Activated naive CD8-positive, alpha-beta T cell treated with anti-CD3 and anti-CD28 coated beads, Interleukin-2, amount 50 U/mL, for 24 hours (primary cell): Measurements from ENCODE around the gene COL11A2.
A peak's percentile ranks its signal among the peaks of the same experiment; 100 is the strongest.

ENCODE experiments used
- ATAC-seq: fragments of 150-1000 bp; cut with Tn5 transposase; one replicate; pipeline ENCODE4 v1.10.0; 2021
- DNase-seq: peaks from one replicate; pipeline ENCODE4 v3.0.0; 2021
- H3K27ac Mint-ChIP-seq: one replicate; pipeline ENCODE4 v1.8.0; 2021; ENCODE audit warnings: mild to moderate bottlenecking, mixed read lengths
- H3K27me3 Mint-ChIP-seq: one replicate; pipeline ENCODE4 v1.8.0; 2021; ENCODE audit warnings: mixed read lengths
- H3K36me3 Mint-ChIP-seq: one replicate; pipeline ENCODE4 v1.8.0; 2021; ENCODE audit warnings: low read depth, mixed read lengths
- H3K4me1 Mint-ChIP-seq: one replicate; pipeline ENCODE4 v1.8.0; 2021; ENCODE audit warnings: mixed read lengths
- H3K4me3 Mint-ChIP-seq: one replicate; pipeline ENCODE4 v1.8.0; 2021; ENCODE audit warnings: mild to moderate bottlenecking, moderate library complexity, mixed read lengths
- H3K9me3 Mint-ChIP-seq: one replicate; pipeline ENCODE4 v1.8.0; 2021; ENCODE audit warnings: mixed read lengths

Gene COL11A2

DNA sequence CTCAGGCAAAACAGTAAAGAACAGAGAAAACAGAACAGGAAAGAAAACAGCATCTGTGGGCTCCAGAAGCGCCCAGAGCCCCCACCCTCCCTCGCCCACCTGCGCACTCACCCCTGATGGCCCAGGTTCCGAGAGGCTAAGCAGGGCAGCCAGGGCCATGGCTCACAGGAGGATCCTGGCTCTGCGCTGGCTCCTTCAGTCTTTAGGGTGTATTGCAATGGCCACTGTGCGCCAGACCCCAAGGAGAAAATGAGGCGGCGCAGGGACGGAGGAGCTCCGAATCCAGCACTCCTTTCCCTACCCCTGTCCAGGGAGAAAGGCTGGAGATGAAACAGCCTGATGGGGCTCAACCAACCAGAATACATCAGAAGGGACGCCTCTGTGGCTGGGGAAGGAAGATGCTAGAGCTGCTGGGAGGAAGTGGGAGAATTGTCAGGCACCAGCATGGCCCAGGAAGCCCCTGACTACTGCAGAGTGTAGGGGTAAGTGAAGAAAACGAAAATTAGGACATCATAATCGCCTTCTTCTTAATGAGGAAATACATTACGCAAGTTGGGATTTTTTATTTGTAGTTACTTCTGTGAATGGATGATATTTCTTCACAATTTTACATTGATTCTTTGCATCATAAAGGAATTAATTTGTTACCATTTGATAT lies 49.0 kb downstream of the COL11A2 start:
- peaks cover 27% of the 10 kb centered on the region for H3K27me3 Mint-ChIP-seq
- no peaks in the 10 kb centered on the region for H3K36me3 Mint-ChIP-seq
- peaks cover 5% of the 10 kb centered on the region for H3K4me1 Mint-ChIP-seq
- no peaks in the 10 kb centered on the region for H3K9me3 Mint-ChIP-seq
- H3K27ac Mint-ChIP-seq, result no peak overlapping the region
- DNase-seq, result no peak
- ATAC-seq, result no peak
- H3K4me3 Mint-ChIP-seq, result no peak overlapping the region

DNA sequence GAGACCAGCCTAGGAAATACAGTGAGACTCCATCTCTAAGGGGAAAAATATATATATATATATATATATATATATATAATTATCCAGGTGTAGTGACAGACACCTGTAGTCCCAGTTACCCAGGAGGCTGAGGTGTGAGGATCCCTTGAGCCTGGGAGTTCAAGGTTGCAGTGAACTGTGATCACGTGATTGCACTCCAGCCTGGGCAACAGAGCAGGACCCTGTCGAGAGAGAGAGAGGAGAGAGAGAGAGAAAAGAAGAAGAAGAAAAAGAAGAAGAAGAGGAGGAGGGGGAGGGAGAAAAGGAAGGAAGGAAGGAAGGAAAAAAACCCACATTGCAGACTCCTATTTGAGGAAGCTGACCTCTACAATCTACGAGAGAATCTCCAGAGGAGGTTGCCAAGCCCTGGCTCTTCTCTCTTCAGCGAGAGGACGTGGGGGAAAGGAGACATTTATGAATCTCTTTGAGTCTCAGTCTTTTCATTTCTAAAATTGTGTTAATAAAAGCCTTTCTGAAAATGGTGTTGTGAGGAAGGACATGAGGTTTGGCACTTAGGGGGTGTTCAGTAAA lies 49.7 kb downstream of the COL11A2 start:
- DNase-seq (no peak), ATAC-seq (no peak)
- Mint-ChIP-seq H3K4me1 (peaks cover 5% of the 10 kb centered on the region), H3K4me3 (no peak overlapping the region), H3K9me3 (no peaks in the 10 kb centered on the region), H3K27me3 (peaks cover 27% of the 10 kb centered on the region), H3K27ac (no peak overlapping the region), H3K36me3 (no peaks in the 10 kb centered on the region)

DNA sequence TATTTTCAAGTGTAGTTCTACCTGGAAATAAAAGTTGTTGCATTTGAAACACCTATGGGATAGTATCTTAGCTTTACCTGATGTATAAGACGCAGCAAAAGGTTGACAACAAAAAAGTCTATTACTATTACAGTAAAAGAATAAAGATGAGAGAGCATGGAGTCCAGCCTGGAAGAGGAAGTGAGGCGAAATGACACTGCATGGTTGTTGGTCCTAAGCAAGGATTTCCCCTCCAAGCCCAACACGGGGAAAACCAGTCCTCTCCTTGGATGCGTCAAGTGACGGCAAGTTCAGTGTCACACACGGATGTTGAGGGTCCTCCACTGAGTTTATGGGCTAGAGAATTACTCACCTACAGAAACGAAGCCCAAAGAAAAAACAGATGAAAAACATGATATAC lies 51.7 kb downstream of the COL11A2 start:
- H3K36me3 Mint-ChIP-seq, result no peaks in the 10 kb centered on the region
- H3K4me1 Mint-ChIP-seq, result peaks cover 5% of the 10 kb centered on the region
- DNase-seq (no peak), ATAC-seq (no peak)
- no peak overlapping the region for H3K27ac Mint-ChIP-seq
- no peak overlapping the region for H3K4me3 Mint-ChIP-seq
- H3K9me3 Mint-ChIP-seq, result no peaks in the 10 kb centered on the region
- H3K27me3 Mint-ChIP-seq, result peaks cover 27% of the 10 kb centered on the region

DNA sequence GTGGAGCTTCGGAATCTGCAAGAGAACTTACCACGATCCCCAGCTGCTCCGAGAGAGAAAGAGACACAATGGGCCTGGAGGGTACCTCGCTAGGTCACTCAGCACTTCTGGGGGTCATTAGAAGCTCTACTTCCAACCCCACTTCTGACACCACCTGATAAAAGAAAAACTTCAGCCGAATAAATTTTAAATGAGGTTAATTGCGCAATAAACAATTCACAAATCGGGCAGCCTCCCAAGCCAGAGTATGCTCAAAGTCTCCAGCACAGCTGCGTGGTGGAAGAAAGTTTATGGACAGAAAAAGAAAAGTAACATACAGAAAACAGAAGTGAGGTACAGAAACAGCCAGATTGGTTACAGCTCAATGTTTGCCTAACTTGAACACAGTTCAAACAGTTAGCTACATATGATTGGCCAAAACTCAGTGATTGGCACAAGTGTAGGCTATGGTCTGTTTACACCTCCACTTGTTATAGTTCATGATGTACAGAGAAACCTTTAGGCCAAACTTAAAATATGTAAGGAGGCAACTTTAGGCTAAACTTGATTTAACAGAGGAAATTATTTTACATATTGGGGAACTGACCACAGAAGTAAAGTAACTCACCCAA lies 52.6 kb downstream of the COL11A2 start:
- ATAC-seq (no peak), DNase-seq (no peak)
- H3K27ac Mint-ChIP-seq, result no peak overlapping the region
- no peak overlapping the region for H3K4me3 Mint-ChIP-seq
- H3K9me3 Mint-ChIP-seq, result no peaks in the 10 kb centered on the region
- H3K36me3 Mint-ChIP-seq, result no peaks in the 10 kb centered on the region
- peaks cover 31% of the 10 kb centered on the region for H3K27me3 Mint-ChIP-seq
- H3K4me1 Mint-ChIP-seq, result peaks cover 5% of the 10 kb centered on the region

DNA sequence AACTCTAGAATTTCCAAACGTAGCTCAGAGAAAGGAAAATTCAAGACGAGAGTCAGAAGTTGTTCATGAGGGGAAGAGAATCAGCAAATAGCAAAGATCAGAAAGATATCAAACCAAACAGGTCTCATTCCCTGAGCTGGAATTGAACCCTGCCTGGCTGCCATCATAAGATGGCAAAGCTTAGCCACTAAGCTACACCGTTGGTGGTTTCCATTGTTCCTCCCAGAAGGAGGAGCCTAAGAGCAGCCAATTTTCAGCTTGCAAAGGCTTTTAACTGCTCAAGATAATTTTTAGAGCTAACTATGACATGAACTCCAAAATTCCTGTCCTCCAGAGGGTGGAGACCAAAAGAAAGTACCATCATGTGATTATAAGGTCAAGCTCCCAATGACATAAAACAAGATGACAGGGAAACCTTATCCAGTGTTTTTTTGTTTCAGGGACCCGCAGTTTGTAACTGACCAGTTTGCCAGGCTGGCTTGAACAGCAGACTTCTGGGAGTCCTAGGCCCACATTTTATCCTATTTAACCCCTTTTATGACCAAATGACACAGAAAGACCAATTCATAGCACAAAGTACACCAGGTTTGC lies 55.9 kb downstream of the COL11A2 start:
- peaks cover 13% of the 10 kb centered on the region for H3K27me3 Mint-ChIP-seq
- no peaks in the 10 kb centered on the region for H3K36me3 Mint-ChIP-seq
- H3K4me1 Mint-ChIP-seq, result no peaks in the 10 kb centered on the region
- no peak for ATAC-seq
- DNase-seq, result no peak
- no peak overlapping the region for H3K4me3 Mint-ChIP-seq
- H3K9me3 Mint-ChIP-seq, result no peaks in the 10 kb centered on the region
- H3K27ac Mint-ChIP-seq, result no peak overlapping the region

DNA sequence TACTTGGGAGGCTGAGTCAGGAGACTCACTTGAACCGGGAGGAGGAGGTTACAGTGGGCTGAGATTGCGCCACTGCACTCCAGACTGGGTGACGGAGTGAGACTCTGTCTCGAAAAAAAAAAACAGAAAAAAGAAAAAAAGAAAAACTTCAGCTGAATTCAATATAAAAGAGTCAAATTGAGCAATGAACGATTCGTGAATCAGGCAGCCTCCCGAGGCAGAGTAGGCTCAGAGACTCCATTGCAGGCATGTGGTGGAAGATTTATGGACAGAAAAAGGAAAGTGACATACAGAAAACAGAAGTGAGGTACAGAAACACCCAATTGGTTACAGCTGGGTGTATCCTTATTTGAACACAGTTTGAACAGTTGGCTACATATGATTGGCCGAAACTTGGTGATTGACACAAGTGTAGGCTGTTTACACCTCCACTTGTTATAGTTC lies 60.2 kb downstream of the COL11A2 start:
- H3K4me3 Mint-ChIP-seq, result no peak overlapping the region
- H3K4me1 Mint-ChIP-seq, result no peaks in the 10 kb centered on the region
- no peaks in the 10 kb centered on the region for H3K9me3 Mint-ChIP-seq
- peaks cover 4% of the 10 kb centered on the region for H3K27me3 Mint-ChIP-seq
- no peak overlapping the region for H3K27ac Mint-ChIP-seq
- H3K36me3 Mint-ChIP-seq, result no peaks in the 10 kb centered on the region
- ATAC-seq (no peak), DNase-seq (no peak)

DNA sequence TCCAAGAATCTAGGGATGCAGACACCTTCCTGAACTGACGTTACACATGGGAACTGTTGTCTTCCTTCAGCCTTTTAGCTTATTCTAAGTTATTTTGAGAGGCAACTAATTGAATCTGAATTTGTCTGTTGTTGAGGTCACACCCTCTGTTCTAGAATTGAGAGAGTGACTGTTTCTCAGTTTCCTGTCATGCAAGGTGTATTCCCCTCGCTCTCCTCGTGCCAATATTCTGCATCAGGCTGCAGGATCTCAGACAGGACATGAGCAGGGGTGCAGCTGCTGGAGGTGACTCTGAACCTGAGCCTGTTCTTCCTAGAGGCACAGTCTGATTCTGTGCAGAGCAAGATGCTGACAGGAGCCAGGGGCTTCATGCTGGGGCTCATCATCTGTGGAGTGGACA lies 63.9 kb downstream of the COL11A2 start:
- Mint-ChIP-seq H3K27ac (no peak overlapping the region), H3K27me3 (peaks cover 5% of the 10 kb centered on the region), H3K36me3 (peaks cover 1% of the 10 kb centered on the region), H3K9me3 (peaks cover 7% of the 10 kb centered on the region), H3K4me1 (no peaks in the 10 kb centered on the region), H3K4me3 (no peak overlapping the region)
- DNase-seq, result no peak
- ATAC-seq, result no peak

DNA sequence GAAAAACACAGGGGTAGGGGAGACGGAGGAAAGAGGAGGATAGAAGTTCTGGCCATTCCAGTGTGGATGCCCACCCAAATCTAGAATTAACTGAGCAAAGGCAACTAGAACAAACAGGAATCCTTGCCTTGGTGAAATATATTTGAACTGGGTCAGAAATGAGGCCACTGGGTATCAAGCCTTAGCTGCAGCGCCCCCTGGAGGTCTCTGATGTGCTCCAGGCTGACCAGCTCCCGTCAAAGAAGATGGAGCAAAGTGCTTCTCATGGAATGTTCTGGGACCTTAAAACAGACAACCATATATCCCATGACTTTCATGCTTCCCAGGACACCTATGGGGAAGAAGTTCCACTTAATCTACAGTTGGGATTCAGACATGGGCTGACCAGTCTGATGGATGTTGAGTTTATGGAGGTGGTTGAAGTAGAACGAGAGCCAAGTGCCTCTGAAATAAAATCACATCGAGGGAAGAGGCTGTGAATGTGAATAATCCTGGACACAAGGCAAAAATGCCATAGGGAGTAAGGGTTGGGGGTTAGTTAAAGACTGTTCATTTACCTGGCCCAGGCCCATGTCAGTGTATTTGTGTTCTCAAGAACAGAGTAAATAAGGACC lies 66.1 kb downstream of the COL11A2 start:
- peaks cover 1% of the 10 kb centered on the region for H3K36me3 Mint-ChIP-seq
- peaks cover 5% of the 10 kb centered on the region for H3K27me3 Mint-ChIP-seq
- H3K4me1 Mint-ChIP-seq, result no peaks in the 10 kb centered on the region
- ATAC-seq, result no peak
- peaks cover 8% of the 10 kb centered on the region for H3K9me3 Mint-ChIP-seq
- peak; percentile 83 for DNase-seq
- H3K4me3 Mint-ChIP-seq, result no peak overlapping the region
- H3K27ac Mint-ChIP-seq, result no peak overlapping the region

DNA sequence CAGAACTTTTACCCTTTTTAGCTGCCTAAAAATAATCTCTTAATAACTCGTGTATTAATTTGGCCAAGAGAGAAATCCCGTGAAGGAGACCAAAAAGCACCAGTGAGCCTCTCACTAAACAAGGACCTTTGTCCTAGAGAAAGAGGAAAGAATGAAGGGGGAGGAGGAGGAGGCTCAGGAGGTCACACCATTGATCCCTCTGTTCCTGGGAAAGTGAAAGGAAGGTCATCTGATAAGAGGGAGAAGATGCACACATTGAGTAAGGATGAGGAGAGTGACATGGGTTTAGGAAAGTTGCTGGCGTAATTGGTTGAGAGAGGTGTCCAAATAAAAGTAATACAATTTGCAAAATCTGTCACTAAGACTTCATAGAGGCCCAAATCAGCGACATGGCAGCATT lies 67.3 kb downstream of the COL11A2 start:
- Mint-ChIP-seq H3K27ac (no peak overlapping the region), H3K4me3 (no peak overlapping the region), H3K9me3 (peaks cover 8% of the 10 kb centered on the region), H3K4me1 (no peaks in the 10 kb centered on the region), H3K27me3 (peaks cover 5% of the 10 kb centered on the region), H3K36me3 (peaks cover 1% of the 10 kb centered on the region)
- no peak for ATAC-seq
- DNase-seq, result no peak

DNA sequence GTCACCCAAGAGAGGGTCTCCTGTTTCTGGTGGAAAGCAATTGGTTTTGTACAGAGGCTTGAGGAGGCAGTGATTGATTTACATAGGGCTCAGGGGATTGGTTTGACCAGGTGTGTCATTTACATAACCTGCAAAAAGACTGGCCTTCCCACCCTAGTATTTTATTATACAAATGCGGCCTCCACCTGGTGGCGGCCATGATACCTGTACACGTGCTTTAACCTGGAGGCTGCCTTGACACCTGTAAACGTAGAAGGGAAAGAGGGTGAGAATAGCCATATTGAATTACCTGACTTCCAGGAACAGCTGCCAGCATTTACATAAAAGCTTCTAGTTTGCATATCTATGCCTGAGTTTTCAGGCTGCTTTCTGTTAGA lies 67.8 kb downstream of the COL11A2 start:
- Mint-ChIP-seq H3K27me3 (peaks cover 5% of the 10 kb centered on the region), H3K36me3 (peaks cover 1% of the 10 kb centered on the region), H3K4me1 (no peaks in the 10 kb centered on the region), H3K4me3 (no peak overlapping the region), H3K27ac (no peak overlapping the region), H3K9me3 (peaks cover 8% of the 10 kb centered on the region)
- no peak for ATAC-seq
- no peak for DNase-seq

DNA sequence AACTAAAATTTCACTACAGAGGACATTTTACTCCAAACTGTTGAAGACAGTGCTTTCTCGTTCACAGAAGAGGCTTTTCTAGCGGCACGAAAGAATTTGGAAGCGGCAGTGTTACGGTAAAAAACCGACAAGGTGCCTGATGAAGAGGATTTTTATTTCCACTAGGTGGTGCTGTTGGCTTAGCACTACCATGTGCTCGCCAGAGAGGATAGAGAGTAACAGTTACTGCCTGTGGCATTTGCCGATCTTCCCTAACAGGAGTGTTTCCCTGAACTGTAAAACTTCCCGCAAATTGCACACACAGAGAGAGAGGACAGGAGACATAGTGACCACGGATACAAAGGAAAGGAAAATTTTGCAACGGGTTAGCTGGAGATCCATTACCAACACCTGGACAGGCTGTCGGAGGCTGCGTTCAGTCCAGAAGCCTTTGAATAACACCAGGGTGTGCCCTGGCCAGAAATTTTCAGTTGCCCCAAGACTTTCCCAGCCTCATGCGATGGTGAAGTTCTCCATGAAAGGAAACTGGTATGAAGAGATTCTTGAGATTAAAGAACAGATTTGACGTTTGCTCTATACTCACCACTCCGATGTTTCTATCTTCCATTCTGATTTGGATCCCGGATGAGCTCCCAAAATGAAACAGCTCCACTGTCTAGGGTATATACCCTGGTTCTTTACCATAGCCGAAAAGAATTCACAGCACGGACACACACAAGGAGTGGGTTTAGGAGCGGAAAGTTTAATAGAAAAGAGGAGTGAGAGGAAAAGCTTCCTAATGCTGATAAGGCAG lies 68.3 kb downstream of the COL11A2 start:
- no peak overlapping the region for H3K27ac Mint-ChIP-seq
- ATAC-seq (no peak), DNase-seq (no peak)
- no peak overlapping the region for H3K4me3 Mint-ChIP-seq
- H3K27me3 Mint-ChIP-seq, result peaks cover 5% of the 10 kb centered on the region
- H3K36me3 Mint-ChIP-seq, result peaks cover 1% of the 10 kb centered on the region
- no peaks in the 10 kb centered on the region for H3K4me1 Mint-ChIP-seq
- H3K9me3 Mint-ChIP-seq, result peaks cover 8% of the 10 kb centered on the region

DNA sequence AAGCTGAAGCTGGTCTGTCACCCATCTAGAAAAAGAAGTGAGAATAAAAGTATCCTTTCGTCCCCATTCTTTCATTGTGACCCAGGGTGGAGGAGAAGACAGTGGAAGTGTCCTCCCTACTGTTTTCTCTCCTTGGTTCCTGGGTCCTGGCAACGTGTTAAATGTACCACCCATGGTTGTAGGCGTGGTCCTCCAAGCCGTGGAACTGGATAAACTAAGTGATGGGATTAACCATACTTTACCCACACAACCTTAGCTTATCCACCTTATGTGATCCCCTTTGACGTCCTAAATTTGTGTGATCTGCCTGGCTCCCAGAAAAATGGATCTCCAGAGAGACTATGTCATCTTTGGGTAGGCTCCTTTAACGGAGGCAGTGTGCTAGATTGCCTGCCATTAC lies 69.1 kb downstream of the COL11A2 start:
- Mint-ChIP-seq H3K4me1 (peaks cover 3% of the 10 kb centered on the region), H3K27ac (no peak overlapping the region), H3K9me3 (peaks cover 8% of the 10 kb centered on the region), H3K36me3 (peaks cover 1% of the 10 kb centered on the region), H3K4me3 (no peak overlapping the region), H3K27me3 (peaks cover 8% of the 10 kb centered on the region)
- ATAC-seq, result no peak
- no peak for DNase-seq

DNA sequence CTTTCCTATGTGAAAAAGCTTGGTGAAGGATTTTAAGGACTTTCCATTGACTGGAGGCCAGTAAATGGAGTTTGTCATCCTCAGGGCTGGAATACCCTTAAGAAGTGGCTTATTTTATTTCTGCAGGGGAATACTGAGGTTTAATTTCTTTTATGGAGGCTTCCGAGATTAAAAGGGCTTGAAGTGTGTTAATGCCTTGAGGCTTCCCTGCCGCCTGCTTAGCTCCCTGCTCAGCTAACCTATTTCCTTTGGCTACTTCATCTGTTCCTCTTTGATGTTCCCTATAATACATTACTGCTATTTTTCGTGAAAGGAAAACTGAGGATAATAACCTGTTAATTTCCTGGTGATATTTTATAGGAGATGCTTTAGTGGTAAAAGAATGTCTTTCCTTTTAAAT lies 72.3 kb downstream of the COL11A2 start:
- DNase-seq, result no peak
- Mint-ChIP-seq H3K4me3 (no peak overlapping the region), H3K27me3 (peaks cover 33% of the 10 kb centered on the region), H3K27ac (no peak overlapping the region), H3K9me3 (peaks cover 8% of the 10 kb centered on the region), H3K4me1 (peaks cover 25% of the 10 kb centered on the region), H3K36me3 (peaks cover 1% of the 10 kb centered on the region)
- no peak for ATAC-seq

DNA sequence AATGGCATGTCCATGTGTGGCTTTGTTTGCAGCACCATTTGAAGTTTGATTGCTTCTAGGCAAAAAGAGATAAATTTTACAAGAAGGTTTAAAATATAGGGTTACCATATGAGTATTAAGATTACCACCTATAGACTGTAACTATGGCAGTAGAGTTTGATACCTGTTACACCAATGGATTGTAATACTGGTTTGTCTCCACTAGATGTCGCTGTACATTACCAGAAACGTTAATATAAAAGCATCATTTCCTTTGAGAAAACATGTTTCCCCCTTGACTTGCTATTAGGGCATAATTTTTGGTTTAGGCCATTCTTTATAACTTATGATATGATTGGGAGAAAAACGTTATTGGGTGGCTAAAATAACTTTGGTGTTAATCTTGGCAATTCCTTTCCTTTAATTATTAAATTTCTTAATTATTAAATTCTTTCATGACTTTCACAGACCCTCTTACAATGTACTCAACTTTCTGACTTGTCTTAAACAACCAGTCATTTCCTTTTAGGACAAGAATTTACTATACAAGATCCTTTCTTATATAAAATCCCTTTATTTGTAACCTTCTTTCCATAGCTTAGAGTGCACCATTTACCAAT lies 73.6 kb downstream of the COL11A2 start:
- Mint-ChIP-seq H3K4me1 (peaks cover 34% of the 10 kb centered on the region), H3K4me3 (no peak overlapping the region), H3K36me3 (no peaks in the 10 kb centered on the region), H3K27ac (no peak overlapping the region), H3K27me3 (peaks cover 43% of the 10 kb centered on the region), H3K9me3 (peaks cover 4% of the 10 kb centered on the region)
- ATAC-seq (no peak), DNase-seq (no peak)
